ENCODE measurements around the gene TINCR.

TINCR gene

DNA sequence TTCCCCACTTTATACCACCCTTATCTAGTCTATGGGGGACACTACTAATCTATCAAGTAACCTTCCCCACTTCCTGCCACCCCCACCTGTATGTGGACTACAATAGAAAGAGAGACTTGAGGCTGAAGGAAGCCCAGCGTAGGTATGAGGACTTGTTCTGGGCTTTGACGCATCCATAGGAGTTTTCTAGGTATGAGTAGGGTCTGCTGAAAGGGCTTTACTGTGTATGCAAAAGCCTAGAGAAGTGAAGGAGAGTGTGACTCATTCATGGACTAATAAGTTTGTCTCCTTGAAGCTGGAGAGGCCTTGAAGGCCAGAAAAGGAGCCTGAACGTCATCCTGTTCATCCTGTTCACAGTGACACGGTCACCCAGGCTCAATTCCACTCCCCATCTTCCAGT is 21.8 kb downstream of the TINCR start:
- no peaks in the 10 kb centered on the region for H3K36me3 ChIP-seq (replicated peaks; ENCODE audit: insufficient read depth, low read length)
- peaks cover 79% of the 10 kb centered on the region for H3K27me3 ChIP-seq (replicated peaks; ENCODE audit: insufficient read depth, low read length)
- no peaks in the 10 kb centered on the region for H3K79me2 ChIP-seq (ENCODE audit: low read length)
- H3K9ac ChIP-seq (ENCODE audit: low read length) = no peak overlapping the region
- no peak overlapping the region for H3K4me2 ChIP-seq (ENCODE audit: low read depth, low read length)
- no peak overlapping the region for H3K4me3 ChIP-seq (ENCODE audit: low read length)
- H3K9me2 ChIP-seq (replicated peaks; ENCODE audit: insufficient read depth, low read length) = no peaks in the 10 kb centered on the region
- H3F3A ChIP-seq (ENCODE audit: insufficient read depth, low read length) = no peaks in the 10 kb centered on the region
- no peak overlapping the region for H3K27ac ChIP-seq (ENCODE audit: low read length)
- TF ChIP-seq EZH2phosphoT487 (IDR thresholded peaks at IDR 0.05; ENCODE audit: low read length) (no peak), EZH2 (optimal IDR thresholded peaks at IDR 0.05; ENCODE audit: low read depth, low read length) (no peak), CTCF (IDR thresholded peaks at IDR 0.05; ENCODE audit: low read length) (no peak)
- H3K4me1 ChIP-seq (ENCODE audit: low read length) = no peaks in the 10 kb centered on the region
- H3K9me3 ChIP-seq (replicated peaks; ENCODE audit: insufficient read depth, low read length) = no peaks in the 10 kb centered on the region
- no peak for DNase-seq
- no peak overlapping the region for H2AFZ ChIP-seq (ENCODE audit: low read length)
- no peaks in the 10 kb centered on the region for H4K20me1 ChIP-seq (ENCODE audit: insufficient read depth, low read length)

GRCh38 chr19:5545051-5545450 is 22.7 kb downstream of the TINCR start:
- Histone ChIP-seq H3K27me3 (replicated peaks; ENCODE audit: insufficient read depth, low read length) (peaks cover 84% of the 10 kb centered on the region), H3K27ac (ENCODE audit: low read length) (no peak overlapping the region), H3K4me2 (ENCODE audit: low read depth, low read length) (no peak overlapping the region), H3K4me3 (ENCODE audit: low read length) (no peak overlapping the region), H3K9me2 (replicated peaks; ENCODE audit: insufficient read depth, low read length) (no peaks in the 10 kb centered on the region), H2AFZ (ENCODE audit: low read length) (no peak overlapping the region), H3K79me2 (ENCODE audit: low read length) (no peaks in the 10 kb centered on the region), H3F3A (ENCODE audit: insufficient read depth, low read length) (no peaks in the 10 kb centered on the region), H3K36me3 (replicated peaks; ENCODE audit: insufficient read depth, low read length) (no peaks in the 10 kb centered on the region), H3K4me1 (ENCODE audit: low read length) (no peaks in the 10 kb centered on the region), H4K20me1 (ENCODE audit: insufficient read depth, low read length) (no peaks in the 10 kb centered on the region), H3K9ac (ENCODE audit: low read length) (no peak overlapping the region), H3K9me3 (replicated peaks; ENCODE audit: insufficient read depth, low read length) (no peaks in the 10 kb centered on the region)
- DNase-seq = no peak
- TF ChIP-seq CTCF (IDR thresholded peaks at IDR 0.05; ENCODE audit: low read length) (no peak), EZH2phosphoT487 (IDR thresholded peaks at IDR 0.05; ENCODE audit: low read length) (no peak), EZH2 (optimal IDR thresholded peaks at IDR 0.05; ENCODE audit: low read depth, low read length) (no peak)

GRCh38 chr19:5542665-5543064 is 25.1 kb downstream of the TINCR start:
- no peak for DNase-seq
- Histone ChIP-seq H3K27ac (ENCODE audit: low read length) (no peak overlapping the region), H3K79me2 (ENCODE audit: low read length) (no peaks in the 10 kb centered on the region), H3K4me2 (ENCODE audit: low read depth, low read length) (no peak overlapping the region), H3K27me3 (replicated peaks; ENCODE audit: insufficient read depth, low read length) (peaks cover 81% of the 10 kb centered on the region), H3K4me3 (ENCODE audit: low read length) (no peak overlapping the region), H3F3A (ENCODE audit: insufficient read depth, low read length) (no peaks in the 10 kb centered on the region), H4K20me1 (ENCODE audit: insufficient read depth, low read length) (no peaks in the 10 kb centered on the region), H3K4me1 (ENCODE audit: low read length) (no peaks in the 10 kb centered on the region), H3K9me3 (replicated peaks; ENCODE audit: insufficient read depth, low read length) (no peaks in the 10 kb centered on the region), H3K9ac (ENCODE audit: low read length) (no peak overlapping the region), H3K9me2 (replicated peaks; ENCODE audit: insufficient read depth, low read length) (no peaks in the 10 kb centered on the region), H2AFZ (ENCODE audit: low read length) (no peak overlapping the region), H3K36me3 (replicated peaks; ENCODE audit: insufficient read depth, low read length) (no peaks in the 10 kb centered on the region)
- TF ChIP-seq EZH2 (optimal IDR thresholded peaks at IDR 0.05; ENCODE audit: low read depth, low read length) (no peak), EZH2phosphoT487 (IDR thresholded peaks at IDR 0.05; ENCODE audit: low read length) (no peak), CTCF (IDR thresholded peaks at IDR 0.05; ENCODE audit: low read length) (no peak)
